GM21825 (cell line): ENCODE measurements around the gene NMNAT3.
"Not testable (repeated sequence)": the region's sequence is repeated elsewhere in the genome, so short reads cannot be mapped to it uniquely, and the experiment has no call there.

Source experiments
- ATAC-seq: cut with Tn5 transposase; IDR thresholded peaks from one replicate; pipeline ENCODE4 v1.9.1; 2021; ENCODE audit warnings: mild to moderate bottlenecking, moderate library complexity; ENCODE audit not compliant: unreplicated experiment

NMNAT3 gene

DNA sequence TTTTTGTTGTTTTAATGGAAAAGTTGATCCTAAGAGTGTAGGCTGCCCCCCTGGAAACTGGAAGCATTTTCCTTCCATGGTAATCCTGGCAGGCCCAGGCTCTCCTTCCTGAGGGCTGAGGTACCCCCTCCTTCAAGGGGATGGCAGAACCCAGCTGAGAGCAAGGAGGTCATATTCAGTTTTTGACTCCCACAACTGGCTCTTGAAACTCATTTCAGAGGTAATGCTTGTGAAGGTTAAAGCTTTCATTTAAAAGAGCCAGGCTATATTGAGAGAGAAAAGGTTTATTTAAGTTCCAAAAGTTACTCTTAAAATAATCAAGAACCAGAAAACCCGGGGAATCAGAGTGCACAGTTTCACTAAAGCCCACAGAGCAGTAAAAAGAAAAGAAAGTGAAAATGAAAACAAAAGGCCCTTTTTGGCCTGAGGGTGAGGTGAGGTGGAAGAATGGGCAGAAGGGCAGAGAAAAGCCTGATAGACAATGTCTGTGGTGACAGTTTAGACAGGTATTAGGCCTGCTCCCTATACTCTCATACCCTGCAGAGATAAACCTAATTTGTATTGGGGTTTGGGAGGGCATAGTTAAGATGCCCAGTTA lies 91.3 kb downstream of the NMNAT3 start:
- ATAC-seq = peak; percentile 84

DNA sequence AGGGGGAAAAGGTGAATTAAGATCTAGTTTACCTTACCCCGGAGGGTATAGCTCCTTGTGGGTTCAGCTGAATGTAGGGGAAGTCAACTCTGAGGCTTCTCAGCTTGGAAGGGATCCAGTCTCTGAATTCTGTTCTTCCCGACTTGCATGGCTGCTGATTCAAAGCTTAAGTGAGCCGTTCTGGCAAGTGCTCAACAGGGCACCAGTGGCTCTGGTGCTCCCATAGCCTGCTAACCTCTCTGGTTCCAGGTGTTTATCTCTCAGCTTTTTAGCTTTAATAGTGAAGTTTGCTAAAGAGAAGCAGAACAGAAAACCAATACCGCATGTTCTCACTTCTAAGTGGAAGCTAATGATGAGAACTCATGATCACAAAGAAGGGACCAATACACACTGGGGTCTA lies 92.0 kb downstream of the NMNAT3 start:
- ATAC-seq = no peak

DNA sequence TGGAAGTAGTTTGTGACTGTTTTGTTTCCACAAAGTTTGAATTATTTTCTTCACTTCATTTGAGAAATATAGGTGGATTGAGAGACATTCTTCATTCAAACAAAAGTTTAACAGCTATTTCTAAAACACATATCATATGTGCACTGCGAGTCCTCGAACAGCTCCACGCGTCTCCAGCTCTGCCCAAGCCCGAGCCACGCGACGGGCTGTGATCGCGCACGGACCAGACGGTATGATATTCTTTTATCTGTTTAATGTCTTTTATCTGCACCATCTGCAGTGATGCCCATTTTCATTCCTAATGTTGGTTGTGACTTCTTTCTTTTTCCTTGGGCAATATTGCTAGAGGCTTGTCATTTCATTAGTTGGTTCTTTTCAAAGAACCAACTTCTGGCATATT lies 94.1 kb downstream of the NMNAT3 start:
- not testable (repeated sequence) for ATAC-seq

GRCh38 chr3:139578783-139579182 lies 99.0 kb downstream of the NMNAT3 start:
- no peak for ATAC-seq

GRCh38 chr3:139577909-139578308 lies 99.9 kb downstream of the NMNAT3 start:
- no peak for ATAC-seq

GRCh38 chr3:139577346-139577745 lies 100.4 kb downstream of the NMNAT3 start:
- ATAC-seq = no peak

GRCh38 chr3:139574026-139574947 lies 103.5 kb downstream of the NMNAT3 start:
- ATAC-seq = no peak

DNA sequence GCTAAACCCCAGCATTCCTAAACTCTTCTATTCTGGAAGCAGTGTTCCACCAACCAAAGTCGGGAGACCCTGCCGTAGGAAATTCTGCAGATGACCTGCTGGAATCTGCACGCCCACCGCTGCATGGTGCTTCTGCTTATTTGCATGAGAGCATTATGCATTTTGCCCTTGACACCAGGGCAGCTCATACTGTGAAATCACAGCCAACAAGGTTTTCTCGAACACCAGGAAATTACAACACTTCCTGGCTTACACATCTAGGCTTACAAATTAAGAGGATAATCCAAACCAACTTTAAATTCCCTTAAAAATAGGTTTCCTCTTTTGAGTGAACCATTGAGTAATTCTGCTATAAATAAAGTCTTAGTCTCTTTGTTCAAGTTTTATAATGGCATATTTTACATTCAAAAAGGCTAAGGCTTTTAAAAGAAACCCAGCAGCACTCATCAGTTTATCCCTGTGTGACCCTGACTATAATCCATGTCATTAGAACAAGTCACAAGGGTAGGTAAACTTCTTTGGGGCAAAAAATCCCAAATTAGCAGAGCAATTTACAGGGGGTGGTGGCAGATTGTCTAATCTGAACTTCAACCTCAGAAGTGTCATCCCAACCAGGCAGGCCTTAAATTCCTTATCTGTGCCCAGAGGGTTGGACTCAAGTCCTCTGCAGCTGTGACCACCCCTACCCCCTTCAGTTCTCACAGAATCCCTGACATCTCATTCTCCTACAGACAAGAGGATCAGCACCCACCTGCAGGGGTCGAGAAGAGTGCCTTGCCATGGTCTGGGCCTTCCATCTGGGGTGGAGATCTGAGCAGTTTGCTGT lies 104.7 kb downstream of the NMNAT3 start:
- ATAC-seq = no peak

GRCh38 chr3:139571711-139572110 lies 106.1 kb downstream of the NMNAT3 start:
- ATAC-seq = no peak

DNA sequence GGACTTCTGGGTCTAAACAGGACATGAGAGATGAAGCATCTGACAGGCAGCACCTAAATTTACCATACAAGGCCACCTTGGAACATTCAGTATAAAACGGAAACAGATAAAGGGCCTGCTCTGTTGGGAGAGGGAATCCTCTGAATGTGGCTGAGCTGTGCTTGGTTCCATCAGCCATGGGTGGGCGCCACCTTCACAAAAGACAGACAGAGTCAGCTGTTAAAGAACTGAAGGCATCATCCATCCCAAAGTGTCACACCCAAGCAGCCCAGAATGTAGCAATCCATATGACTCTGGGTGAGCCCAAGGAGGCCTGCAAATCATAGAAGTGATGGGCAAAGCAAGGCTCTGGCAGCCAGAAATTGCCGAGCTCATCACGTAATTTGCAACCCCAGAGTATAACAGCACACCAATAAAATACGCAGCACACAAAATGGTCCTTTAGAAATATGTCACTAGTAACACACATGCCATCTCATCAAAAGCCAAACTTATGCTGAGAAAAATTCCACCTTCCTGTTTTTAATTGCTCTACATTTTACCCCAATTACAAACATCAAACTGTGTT lies 113.4 kb downstream of the NMNAT3 start:
- ATAC-seq = no peak

- no peak for ATAC-seq
Observed at GRCh38 chr3:139561959-139562676, 115.7 kb downstream of the NMNAT3 start.

DNA sequence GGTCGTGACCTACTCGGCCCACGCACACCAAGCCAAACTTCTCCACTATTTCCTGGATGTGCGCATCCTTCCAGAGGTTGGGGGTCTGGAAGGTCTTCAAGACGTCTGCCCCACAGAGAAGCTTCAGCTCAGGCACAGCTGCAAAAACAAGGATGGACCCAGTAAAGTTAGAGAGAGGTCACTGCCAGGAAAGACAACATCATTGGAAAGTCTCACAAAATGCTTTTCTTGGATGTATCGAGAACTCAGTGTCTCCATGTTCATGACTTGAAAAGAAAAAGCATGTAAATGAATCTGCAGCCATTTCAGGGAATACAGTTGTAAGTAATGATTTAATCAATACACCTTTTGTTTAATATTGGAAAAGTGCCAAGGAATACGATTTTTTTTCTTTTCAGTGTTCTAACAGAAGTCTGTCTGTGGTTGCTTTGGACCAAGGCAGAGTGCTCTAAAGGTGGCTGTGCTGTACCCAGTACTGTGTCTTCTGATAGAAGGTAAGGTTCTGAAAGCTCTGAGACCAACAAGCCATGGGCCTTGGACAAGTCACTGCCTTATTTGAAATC lies 116.4 kb downstream of the NMNAT3 start:
- no peak for ATAC-seq

DNA sequence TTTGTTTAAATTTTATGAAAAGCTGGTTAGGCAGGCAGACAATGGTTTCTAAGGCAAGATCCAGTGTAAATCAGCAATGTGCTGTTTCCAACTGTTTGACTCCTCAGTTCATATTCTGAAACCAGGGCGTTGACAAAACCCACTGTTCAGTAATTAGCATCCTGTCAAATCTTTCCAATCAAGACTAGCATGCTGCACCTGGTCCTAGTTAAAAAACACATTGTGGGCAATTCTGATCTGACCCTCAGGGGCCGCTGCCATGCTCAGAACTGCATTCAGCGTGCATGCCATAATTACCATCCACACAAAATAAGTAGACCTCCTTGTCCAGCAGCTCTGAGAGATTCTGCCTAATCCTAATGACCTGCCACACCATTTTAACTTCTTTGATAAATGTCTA lies 117.4 kb downstream of the NMNAT3 start:
- ATAC-seq = no peak

- ATAC-seq = no peak
Observed at GRCh38 chr3:139559541-139559940, 118.2 kb downstream of the NMNAT3 start.

DNA sequence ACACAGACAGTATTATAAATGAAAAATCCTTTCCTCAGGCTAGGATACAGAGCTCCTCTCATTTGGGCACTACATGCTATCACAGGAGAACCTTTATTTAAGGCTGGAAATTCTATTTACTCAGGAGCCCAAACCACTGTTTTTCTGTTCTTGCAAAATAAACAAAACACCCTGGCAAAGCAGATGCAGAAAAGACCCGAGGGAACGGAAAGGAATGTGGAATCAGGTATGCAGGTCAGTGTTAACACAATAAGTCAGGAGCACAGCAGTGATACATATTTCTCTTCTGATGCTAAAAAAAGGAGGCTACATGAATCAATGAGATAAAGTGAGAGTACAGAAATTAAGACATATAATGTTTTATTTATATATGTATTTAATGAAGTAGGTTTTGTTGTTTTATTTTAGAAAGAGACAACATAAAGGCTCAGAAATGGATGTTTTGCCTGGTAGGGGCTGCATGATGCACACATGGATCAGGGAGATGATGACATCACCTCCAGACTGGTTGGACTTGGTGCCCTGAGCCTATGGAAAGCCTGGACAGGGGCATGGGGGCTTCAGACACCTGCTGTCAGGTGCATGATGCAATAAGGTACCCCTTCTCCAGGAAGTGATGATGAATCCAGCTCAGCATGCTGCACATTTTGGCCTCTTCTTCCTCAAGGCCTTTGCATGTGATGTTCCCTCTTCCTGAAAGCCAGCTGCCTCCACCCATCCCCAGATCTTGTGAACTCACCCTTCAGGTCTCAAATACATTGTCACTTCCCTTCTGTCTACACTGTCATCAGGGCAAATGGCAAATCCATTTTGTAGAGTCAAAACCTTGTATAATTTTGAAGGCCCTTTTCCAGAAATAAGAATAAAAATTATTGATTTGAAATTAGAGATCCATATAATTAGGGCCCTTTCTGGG lies 119.2 kb downstream of the NMNAT3 start:
- ATAC-seq = no peak

GRCh38 chr3:139557041-139557440 lies 120.7 kb downstream of the NMNAT3 start:
- no peak for ATAC-seq

DNA sequence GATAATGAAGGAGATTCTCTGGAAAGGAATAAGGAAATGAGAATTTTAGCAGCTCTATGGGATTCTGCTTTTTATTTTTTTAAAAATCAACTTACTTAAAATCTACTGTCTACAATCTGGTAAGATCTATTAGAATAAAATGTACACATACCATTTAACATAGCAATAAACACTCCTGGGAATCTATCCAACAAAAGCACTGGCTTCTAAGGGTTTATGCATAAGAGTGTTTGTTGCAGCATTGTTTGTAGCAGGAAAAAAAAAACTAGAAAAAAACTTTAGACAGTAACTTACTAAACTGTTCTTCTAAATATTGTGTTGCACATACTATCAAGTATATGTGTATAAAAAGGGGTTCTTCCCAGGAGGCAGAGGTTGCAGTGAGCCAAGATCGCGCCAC lies 122.5 kb downstream of the NMNAT3 start:
- ATAC-seq = no peak

GRCh38 chr3:139554628-139555027 lies 123.1 kb downstream of the NMNAT3 start:
- no peak for ATAC-seq
